ENCODE results near the gene AVEN.
A peak's percentile ranks its signal among the peaks of the same experiment; 100 is the strongest.

AVEN gene

GRCh38 chr15:33894193-33894592 is 144.8 kb downstream of the AVEN start:
- DNase-seq (ENCODE audit: low read depth in 2 of 2) = no peak
- H3K4me3 ChIP-seq (replicated peaks in 1 of 2; ENCODE audit: low read depth in 2 of 2, low read length in 2 of 2) = no peak overlapping the region
- no peak for TF ChIP-seq CTCF (IDR thresholded peaks at IDR 0.05; ENCODE audit: low read depth, low read length)

- no peak for DNase-seq (ENCODE audit: low read depth in 2 of 2)
- TF ChIP-seq CTCF (IDR thresholded peaks at IDR 0.05; ENCODE audit: low read depth, low read length) = no peak
- no peak overlapping the region for H3K4me3 ChIP-seq (replicated peaks in 1 of 2; ENCODE audit: low read depth in 2 of 2, low read length in 2 of 2)
Observed at GRCh38 chr15:33888176-33888575, 150.8 kb downstream of the AVEN start.

- no peak overlapping the region for H3K4me3 ChIP-seq (replicated peaks in 1 of 2; ENCODE audit: low read depth in 2 of 2, low read length in 2 of 2)
- TF ChIP-seq CTCF (IDR thresholded peaks at IDR 0.05; ENCODE audit: low read depth, low read length) = no peak
Observed at GRCh38 chr15:33882921-33883320, 156.1 kb downstream of the AVEN start.

GRCh38 chr15:33874156-33874555 is 164.8 kb downstream of the AVEN start:
- TF ChIP-seq CTCF (IDR thresholded peaks at IDR 0.05; ENCODE audit: low read depth, low read length) = no peak
- DNase-seq (ENCODE audit: low read depth in 2 of 2) = no peak
- H3K4me3 ChIP-seq (replicated peaks in 1 of 2; ENCODE audit: low read depth in 2 of 2, low read length in 2 of 2) = no peak overlapping the region

More at GRCh38 chr15:33882921-33883320, 156.1 kb downstream of the AVEN start:
- DNase-seq (ENCODE audit: low read depth in 2 of 2) = no peak

- peak; percentile 32 to 40 for DNase-seq (ENCODE audit: low read depth in 2 of 2)
- no peak overlapping the region for H3K4me3 ChIP-seq (replicated peaks in 1 of 2; ENCODE audit: low read depth in 2 of 2, low read length in 2 of 2)
- TF ChIP-seq CTCF (IDR thresholded peaks at IDR 0.05; ENCODE audit: low read depth, low read length) = no peak
Observed at GRCh38 chr15:33872416-33873106, 166.4 kb downstream of the AVEN start.

- H3K4me3 ChIP-seq (replicated peaks in 1 of 2; ENCODE audit: low read depth in 2 of 2, low read length in 2 of 2) = no peak overlapping the region
- DNase-seq (ENCODE audit: low read depth in 2 of 2) = no peak
- TF ChIP-seq CTCF (IDR thresholded peaks at IDR 0.05; ENCODE audit: low read depth, low read length) = no peak
Observed at GRCh38 chr15:33871980-33872379, 167.0 kb downstream of the AVEN start.

Measured in cardiac fibroblast (primary cell).